IgD-negative memory B cell (primary cell): ENCODE data around the gene DLG2. TPM values are rescaled to one million over a fixed set of nuclear protein-coding genes. Genes with fewer than 3 reads are reported as not detected.

Experiments
- H3K27ac Mint-ChIP-seq, 3 donors: one replicate each; pipeline ENCODE4 v1.8.0; 2020 to 2022; ENCODE audit warnings: mild to moderate bottlenecking in 3 of 3, mixed read lengths in 3 of 3, moderate library complexity in 1 of 3
- H3K27me3 Mint-ChIP-seq: one replicate; pipeline ENCODE4 v1.8.0; 2021; ENCODE audit warnings: mixed read lengths
- H3K36me3 Mint-ChIP-seq: one replicate; pipeline ENCODE4 v1.8.0; 2020; ENCODE audit warnings: mild to moderate bottlenecking, mixed read lengths
- H3K4me1 Mint-ChIP-seq, 3 donors: one replicate each; pipeline ENCODE4 v1.8.0; 2020 to 2022; ENCODE audit warnings: mixed read lengths in 3 of 3, mild to moderate bottlenecking in 1 of 3
- H3K4me3 Mint-ChIP-seq, 4 donors: one replicate each; pipeline ENCODE4 v1.8.0; 2020 to 2022; ENCODE audit warnings: mild to moderate bottlenecking in 4 of 4, mixed read lengths in 4 of 4, moderate library complexity in 3 of 4
- H3K9me3 Mint-ChIP-seq, 3 donors: one replicate each; pipeline ENCODE4 v1.8.0; 2020 to 2021; ENCODE audit warnings: mixed read lengths in 3 of 3, mild to moderate bottlenecking in 1 of 3
- polyA plus RNA-seq: library from polyadenylated mRNA; unstranded; fragments of 300-500 nt; fragmentation: Illumina TruSeq; gene quantifications from one replicate; pipeline ENCODE4 v1.2.3, GENCODE V29; 2021

DLG2 gene
- polyA plus RNA-seq, 1 donor from 2014 or later: 2.0 TPM

- Mint-ChIP-seq H3K36me3 (no peaks in the 10 kb centered on the region), H3K4me1 (no peaks in the 10 kb centered on the region), H3K9me3 (no peaks in the 10 kb centered on the region), H3K4me3 (no peak overlapping the region), H3K27ac (no peak overlapping the region), H3K27me3 (peaks cover 2% of the 10 kb centered on the region)
Measured at GRCh38 chr11:84117394-84117793, 1509.8 kb downstream of the DLG2 start.

GRCh38 chr11:84106541-84106940 is 1520.6 kb downstream of the DLG2 start:
- H3K36me3 Mint-ChIP-seq: no peaks in the 10 kb centered on the region
- H3K27me3 Mint-ChIP-seq: no peaks in the 10 kb centered on the region
- no peaks in the 10 kb centered on the region for H3K4me1 Mint-ChIP-seq
- H3K4me3 Mint-ChIP-seq: no peak overlapping the region
- peaks cover 0 to 4% (median 0%) of the 10 kb centered on the region in 3 donors for H3K9me3 Mint-ChIP-seq
- no peak overlapping the region for H3K27ac Mint-ChIP-seq

- Mint-ChIP-seq H3K36me3 (no peaks in the 10 kb centered on the region), H3K9me3 (peaks cover 0 to 4% (median 0%) of the 10 kb centered on the region in 3 donors), H3K4me1 (no peaks in the 10 kb centered on the region), H3K27ac (no peak overlapping the region), H3K27me3 (no peaks in the 10 kb centered on the region), H3K4me3 (no peak overlapping the region)
Measured at GRCh38 chr11:84105148-84105547, 1522.0 kb downstream of the DLG2 start.

- Mint-ChIP-seq H3K4me3 (no peak overlapping the region), H3K9me3 (peaks cover 0 to 4% (median 0%) of the 10 kb centered on the region in 3 donors), H3K36me3 (no peaks in the 10 kb centered on the region), H3K27me3 (no peaks in the 10 kb centered on the region), H3K27ac (no peak overlapping the region), H3K4me1 (no peaks in the 10 kb centered on the region)
Measured at GRCh38 chr11:84103096-84103495, 1524.0 kb downstream of the DLG2 start.

- Mint-ChIP-seq H3K9me3 (peaks cover 0 to 2% (median 0%) of the 10 kb centered on the region in 3 donors), H3K36me3 (no peaks in the 10 kb centered on the region), H3K4me3 (no peak overlapping the region), H3K27ac (no peak overlapping the region), H3K27me3 (no peaks in the 10 kb centered on the region), H3K4me1 (no peaks in the 10 kb centered on the region)
Measured at GRCh38 chr11:84097186-84097585, 1530.0 kb downstream of the DLG2 start.

GRCh38 chr11:84091212-84091986 is 1535.7 kb downstream of the DLG2 start:
- Mint-ChIP-seq H3K4me3 (no peak overlapping the region), H3K4me1 (no peaks in the 10 kb centered on the region), H3K27me3 (no peaks in the 10 kb centered on the region), H3K27ac (no peak overlapping the region), H3K9me3 (peaks cover 0 to 3% (median 2%) of the 10 kb centered on the region in 3 donors), H3K36me3 (no peaks in the 10 kb centered on the region)

- Mint-ChIP-seq H3K4me1 (no peaks in the 10 kb centered on the region), H3K4me3 (no peak overlapping the region), H3K9me3 (peaks cover 0 to 3% (median 0%) of the 10 kb centered on the region in 3 donors), H3K36me3 (no peaks in the 10 kb centered on the region), H3K27me3 (no peaks in the 10 kb centered on the region), H3K27ac (no peak overlapping the region)
Measured at GRCh38 chr11:84089072-84090057, 1537.8 kb downstream of the DLG2 start.

GRCh38 chr11:84071851-84072250 is 1555.3 kb downstream of the DLG2 start:
- Mint-ChIP-seq H3K27ac (no peak overlapping the region), H3K4me1 (peaks cover 0 to under 1% (median 0%) of the 10 kb centered on the region in 3 donors), H3K9me3 (peaks cover 0 to 6% (median 3%) of the 10 kb centered on the region in 3 donors), H3K27me3 (no peaks in the 10 kb centered on the region), H3K36me3 (no peaks in the 10 kb centered on the region), H3K4me3 (no peak overlapping the region)

GRCh38 chr11:84069048-84069447 is 1558.1 kb downstream of the DLG2 start:
- Mint-ChIP-seq H3K9me3 (peaks cover under 1 to 3% (median 2%) of the 10 kb centered on the region in 3 donors), H3K36me3 (no peaks in the 10 kb centered on the region), H3K4me1 (no peaks in the 10 kb centered on the region), H3K4me3 (no peak overlapping the region), H3K27me3 (no peaks in the 10 kb centered on the region), H3K27ac (no peak overlapping the region)

- H3K4me3 Mint-ChIP-seq: no peak overlapping the region
- H3K36me3 Mint-ChIP-seq: no peaks in the 10 kb centered on the region
- no peaks in the 10 kb centered on the region for H3K27me3 Mint-ChIP-seq
- peaks cover 0 to 3% (median 0%) of the 10 kb centered on the region in 3 donors for H3K9me3 Mint-ChIP-seq
- H3K4me1 Mint-ChIP-seq: no peaks in the 10 kb centered on the region
- no peak overlapping the region for H3K27ac Mint-ChIP-seq
Measured at GRCh38 chr11:84061726-84062125, 1565.4 kb downstream of the DLG2 start.

- H3K27me3 Mint-ChIP-seq: no peaks in the 10 kb centered on the region
- H3K4me1 Mint-ChIP-seq: no peaks in the 10 kb centered on the region
- H3K27ac Mint-ChIP-seq: no peak overlapping the region
- no peak overlapping the region for H3K4me3 Mint-ChIP-seq
- peaks cover 3 to 6% (median 5%) of the 10 kb centered on the region in 3 donors for H3K9me3 Mint-ChIP-seq
- H3K36me3 Mint-ChIP-seq: no peaks in the 10 kb centered on the region
Measured at GRCh38 chr11:84056653-84057376, 1570.3 kb downstream of the DLG2 start.

- peaks cover 0 to 2% (median 0%) of the 10 kb centered on the region in 3 donors for H3K4me1 Mint-ChIP-seq
- peaks cover 0 to 7% (median 2%) of the 10 kb centered on the region in 3 donors for H3K9me3 Mint-ChIP-seq
- no peak overlapping the region for H3K27ac Mint-ChIP-seq
- H3K36me3 Mint-ChIP-seq: peaks cover 2% of the 10 kb centered on the region
- H3K27me3 Mint-ChIP-seq: no peaks in the 10 kb centered on the region
- no peak overlapping the region for H3K4me3 Mint-ChIP-seq
Measured at GRCh38 chr11:84045146-84045545, 1582.0 kb downstream of the DLG2 start.

GRCh38 chr11:84044706-84045105 is 1582.4 kb downstream of the DLG2 start:
- Mint-ChIP-seq H3K4me1 (peaks cover 0 to under 1% (median 0%) of the 10 kb centered on the region in 3 donors), H3K9me3 (peaks cover 0 to 4% (median under 1%) of the 10 kb centered on the region in 3 donors), H3K27me3 (no peaks in the 10 kb centered on the region), H3K36me3 (peaks cover 2% of the 10 kb centered on the region), H3K4me3 (no peak overlapping the region), H3K27ac (no peak overlapping the region)

- H3K27me3 Mint-ChIP-seq: no peaks in the 10 kb centered on the region
- H3K36me3 Mint-ChIP-seq: no peaks in the 10 kb centered on the region
- H3K4me1 Mint-ChIP-seq: no peaks in the 10 kb centered on the region
- H3K4me3 Mint-ChIP-seq: no peak overlapping the region
- no peak overlapping the region for H3K27ac Mint-ChIP-seq
- peaks cover 0 to 3% (median 0%) of the 10 kb centered on the region in 3 donors for H3K9me3 Mint-ChIP-seq
Measured at GRCh38 chr11:84036664-84037194, 1590.4 kb downstream of the DLG2 start.
